Measurements from ENCODE around the gene VWA8.

VWA8 gene

GRCh38 chr13:41960637-41961465 lies at the start of gene VWA8:
TSS of gene VWA8 (minus strand) at chr13:41961109. CDS start at chr13:41961015, 94 bp downstream.
- DNase-seq = peak; percentile 61 to 64

GRCh38 chr13:42009057-42009456 lies 48.1 kb upstream of the VWA8 start:
- DNase-seq = no peak

- DNase-seq = no peak
Observed at GRCh38 chr13:42007844-42008243, 46.9 kb upstream of the VWA8 start.

- no peak for DNase-seq
Observed at GRCh38 chr13:42002066-42002465, 41.2 kb upstream of the VWA8 start.

- DNase-seq = no peak
Observed at GRCh38 chr13:42001580-42001979, 40.7 kb upstream of the VWA8 start.

- no peak for DNase-seq
Observed at GRCh38 chr13:42000846-42001245, 39.9 kb upstream of the VWA8 start.

GRCh38 chr13:41997396-41997795 lies 36.5 kb upstream of the VWA8 start:
- DNase-seq = no peak

- no peak for DNase-seq
Observed at GRCh38 chr13:41995946-41996345, 35.0 kb upstream of the VWA8 start.

GRCh38 chr13:41995336-41995735 lies 34.4 kb upstream of the VWA8 start:
- DNase-seq = no peak

GRCh38 chr13:41994696-41995095 lies 33.8 kb upstream of the VWA8 start:
- no peak for DNase-seq

GRCh38 chr13:41991936-41992335 lies 31.0 kb upstream of the VWA8 start:
- no peak for DNase-seq

GRCh38 chr13:41988244-41988643 lies 27.3 kb upstream of the VWA8 start:
- DNase-seq = no peak

- no peak for DNase-seq
Observed at GRCh38 chr13:41985788-41986508, 25.0 kb upstream of the VWA8 start.

- DNase-seq = no peak
Observed at GRCh38 chr13:41981951-41982715, 21.2 kb upstream of the VWA8 start.

- no peak for DNase-seq
Observed at GRCh38 chr13:41978007-41978406, 17.1 kb upstream of the VWA8 start.

GRCh38 chr13:41976476-41976875 lies 15.6 kb upstream of the VWA8 start:
- DNase-seq = no peak

- DNase-seq = no peak
Observed at GRCh38 chr13:41974262-41974900, 13.5 kb upstream of the VWA8 start.

- no peak for DNase-seq
Observed at GRCh38 chr13:41973247-41973741, 12.4 kb upstream of the VWA8 start.

GRCh38 chr13:41971848-41972247 lies 10.9 kb upstream of the VWA8 start:
- no peak for DNase-seq

- DNase-seq = no peak
Observed at GRCh38 chr13:41970918-41971317, 10.0 kb upstream of the VWA8 start.

- DNase-seq = no peak
Observed at GRCh38 chr13:41970022-41970421, 9.1 kb upstream of the VWA8 start.

GRCh38 chr13:41969072-41969471 lies 8.2 kb upstream of the VWA8 start:
- DNase-seq = no peak

GRCh38 chr13:41966671-41967070 lies 5.8 kb upstream of the VWA8 start:
- no peak for DNase-seq

Data from SHP77 (cell line).